HG03442 (cell line): Measurements from ENCODE around the gene SSPN.

Experiments
- ATAC-seq: cut with Tn5 transposase; IDR thresholded peaks from one replicate; pipeline ENCODE4 v1.9.1; 2021; ENCODE audit warnings: mild to moderate bottlenecking, moderate library complexity; ENCODE audit not compliant: unreplicated experiment

SSPN gene

GRCh38 chr12:26255893-26256645 lies 60.7 kb downstream of the SSPN start:
- ATAC-seq: no peak

GRCh38 chr12:26264215-26264838 lies 69.0 kb downstream of the SSPN start:
- no peak for ATAC-seq

- ATAC-seq: no peak
These were observed 70.2 kb downstream of the SSPN start for GRCh38 chr12:26265606-26266005.

GRCh38 chr12:26266881-26267280 lies 71.5 kb downstream of the SSPN start:
- no peak for ATAC-seq

- no peak for ATAC-seq
These were observed 73.6 kb downstream of the SSPN start for GRCh38 chr12:26268841-26269561.

- no peak for ATAC-seq
These were observed 74.3 kb downstream of the SSPN start for GRCh38 chr12:26269562-26270284.

GRCh38 chr12:26271024-26271423 lies 75.7 kb downstream of the SSPN start:
- ATAC-seq: no peak

- ATAC-seq: no peak
These were observed 76.6 kb downstream of the SSPN start for GRCh38 chr12:26271889-26272492.

GRCh38 chr12:26272851-26273250 lies 77.5 kb downstream of the SSPN start:
- no peak for ATAC-seq

GRCh38 chr12:26273811-26274210 lies 78.4 kb downstream of the SSPN start:
- ATAC-seq: no peak

GRCh38 chr12:26274441-26275312 lies 79.3 kb downstream of the SSPN start:
- ATAC-seq: peak; percentile 94

GRCh38 chr12:26275313-26276131 lies 80.1 kb downstream of the SSPN start:
- no peak for ATAC-seq

- ATAC-seq: no peak
These were observed 81.3 kb downstream of the SSPN start for GRCh38 chr12:26276709-26277108.

GRCh38 chr12:26277506-26278246 lies 82.3 kb downstream of the SSPN start:
- no peak for ATAC-seq

- no peak for ATAC-seq
These were observed 82.9 kb downstream of the SSPN start for GRCh38 chr12:26278266-26278665.

GRCh38 chr12:26278666-26279065 lies 83.3 kb downstream of the SSPN start:
- ATAC-seq: no peak

GRCh38 chr12:26279091-26279490 lies 83.7 kb downstream of the SSPN start:
- ATAC-seq: no peak

GRCh38 chr12:26279908-26280307 lies 84.5 kb downstream of the SSPN start:
- no peak for ATAC-seq
